GM19395 (cell line): ENCODE results near the gene MYCN.
"Not testable (repeated sequence)": the region's sequence is repeated elsewhere in the genome, so short reads cannot be mapped to it uniquely, and the experiment has no call there.

ENCODE experiments used
- ATAC-seq: cut with Tn5 transposase; IDR thresholded peaks from one replicate; pipeline ENCODE4 v1.9.1; 2021; ENCODE audit warnings: mild to moderate bottlenecking, moderate library complexity; ENCODE audit not compliant: unreplicated experiment

The MYCN gene

DNA sequence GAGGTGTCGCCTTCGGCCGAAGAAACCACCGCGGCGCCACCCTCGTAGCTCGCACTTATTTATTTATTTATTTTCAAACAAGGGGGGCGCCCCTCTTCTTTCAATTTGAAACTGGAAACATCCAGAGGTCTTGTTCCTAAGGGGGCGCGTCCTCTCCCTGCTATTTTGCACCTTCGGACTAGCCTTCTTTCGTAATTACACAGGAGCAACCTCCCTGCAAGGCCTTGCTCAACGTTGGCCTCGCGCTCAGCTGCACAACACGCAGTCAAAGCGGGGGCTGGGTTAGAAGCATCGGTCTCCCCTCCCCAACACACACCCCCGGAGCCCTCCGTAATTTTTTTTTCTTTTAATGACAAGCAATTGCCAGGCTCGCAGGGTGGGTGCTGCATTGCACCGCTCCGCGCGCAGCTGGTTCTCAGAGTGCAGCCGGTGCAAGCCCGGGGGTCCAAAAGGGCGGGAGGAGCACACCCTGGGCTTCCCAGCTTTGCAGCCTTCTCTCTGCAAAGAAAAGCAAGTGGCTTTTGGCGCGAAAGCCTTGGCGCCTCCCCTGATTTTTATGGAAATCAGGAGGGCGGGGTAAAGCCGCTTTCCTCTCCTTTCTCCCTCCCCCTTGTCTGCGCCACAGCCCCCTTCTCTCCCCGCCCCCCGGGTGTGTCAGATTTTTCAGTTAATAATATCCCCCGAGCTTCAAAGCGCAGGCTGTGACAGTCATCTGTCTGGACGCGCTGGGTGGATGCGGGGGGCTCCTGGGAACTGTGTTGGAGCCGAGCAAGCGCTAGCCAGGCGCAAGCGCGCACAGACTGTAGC lies at the start of gene MYCN:
Gene MYCN (plus strand): TSS at position 697 of the 807 bp plus-strand sequence. CDS start 1,515 bp downstream, outside the sequence.
- no peak for ATAC-seq

DNA sequence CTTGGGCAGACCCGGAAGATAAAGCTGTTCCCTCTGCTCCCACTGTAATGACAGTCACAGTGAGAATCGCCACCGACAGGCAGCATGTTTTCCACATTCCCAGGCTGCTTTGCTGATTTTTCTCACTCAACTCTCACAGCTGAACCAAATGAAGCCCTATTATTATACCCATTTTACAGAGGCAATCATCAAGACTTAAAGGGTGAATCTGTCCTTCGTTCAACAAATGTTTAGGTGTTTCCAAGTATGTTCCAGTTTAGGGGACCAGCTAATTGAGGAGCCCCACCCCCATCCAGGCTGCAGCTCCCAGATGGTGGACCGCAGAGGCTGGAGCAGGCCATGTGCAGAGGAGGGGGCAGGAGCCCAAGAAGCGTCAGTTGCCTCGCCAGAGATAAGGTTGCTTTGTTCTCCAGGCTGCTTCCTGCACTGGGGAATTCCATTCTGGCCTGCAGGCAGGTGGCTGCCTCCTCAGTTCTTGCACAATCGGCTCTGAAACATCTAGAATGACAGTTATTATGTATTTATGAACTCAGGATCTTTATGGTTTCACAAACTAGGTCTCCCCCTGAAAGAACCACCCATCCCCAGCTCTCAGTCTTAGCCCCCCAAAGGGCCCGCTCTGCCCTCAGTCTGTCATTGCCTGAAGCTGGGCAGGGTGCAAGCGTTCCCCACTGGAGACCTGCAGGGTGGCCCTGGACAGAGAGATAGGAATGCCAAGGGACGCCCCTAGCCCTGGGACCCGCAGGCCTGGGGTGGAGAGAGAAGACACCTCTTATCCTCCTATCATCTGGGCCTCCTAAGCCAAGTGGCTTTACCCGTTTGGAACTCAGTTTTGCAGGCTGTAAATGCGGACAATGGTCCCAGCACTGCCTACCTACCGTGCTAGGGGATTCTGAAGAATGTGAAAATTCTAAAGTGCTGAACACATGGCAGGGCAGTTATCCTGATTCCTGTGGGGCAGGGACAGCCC lies 49.1 kb upstream of the MYCN start:
- ATAC-seq: no peak

DNA sequence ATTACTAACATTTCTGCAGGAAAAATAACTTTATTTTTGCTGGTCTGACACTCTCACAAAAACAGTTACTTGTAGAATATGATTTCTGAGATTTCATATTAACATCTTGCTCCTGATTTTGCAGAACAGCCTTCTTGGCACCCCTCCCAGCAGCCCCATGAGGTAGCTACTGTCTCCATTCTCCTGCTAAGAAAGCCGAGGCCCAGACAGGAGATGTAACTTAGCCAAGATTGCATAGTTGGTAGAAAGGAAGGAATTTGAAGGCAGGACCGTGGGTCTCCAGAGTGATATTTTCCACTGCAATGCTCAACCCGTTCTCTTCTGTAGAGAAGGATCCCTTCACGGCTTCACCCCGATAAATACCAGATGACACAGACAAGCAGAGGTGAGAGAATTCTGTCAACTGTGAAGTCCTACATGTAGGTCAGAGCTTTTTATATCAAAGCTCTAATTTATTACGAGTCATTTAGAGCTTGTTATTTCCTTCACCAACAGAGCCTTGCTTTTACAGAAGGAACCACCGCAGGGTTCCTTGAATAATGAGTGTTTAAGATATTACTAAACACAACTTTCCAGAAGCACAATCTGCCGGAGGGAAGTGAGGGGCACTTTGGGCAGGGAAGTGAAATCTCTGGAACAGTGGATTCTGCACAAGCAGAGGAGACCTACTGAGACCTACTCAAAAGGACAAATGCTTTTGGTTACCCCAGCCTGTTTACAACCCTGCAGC lies 48.0 kb upstream of the MYCN start:
- ATAC-seq: no peak

DNA sequence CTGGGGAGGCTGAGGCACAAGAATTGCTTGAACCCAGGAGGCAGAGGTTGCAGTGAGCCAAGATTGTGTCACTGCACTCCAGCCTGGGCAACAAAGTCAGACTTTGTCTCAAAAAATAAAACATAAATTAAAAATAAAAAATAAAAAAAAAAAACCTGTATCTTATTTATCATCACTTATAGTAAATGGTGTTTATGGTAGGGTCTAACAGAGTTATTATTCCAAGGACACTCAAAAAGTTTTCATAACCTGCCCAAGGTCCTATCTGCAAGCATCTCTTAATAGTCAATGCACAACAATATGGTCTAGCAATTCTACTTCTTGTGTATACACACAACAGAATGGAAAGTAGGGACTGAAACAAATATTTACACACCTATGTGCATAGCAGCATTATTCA lies 47.3 kb upstream of the MYCN start:
- no peak for ATAC-seq

DNA sequence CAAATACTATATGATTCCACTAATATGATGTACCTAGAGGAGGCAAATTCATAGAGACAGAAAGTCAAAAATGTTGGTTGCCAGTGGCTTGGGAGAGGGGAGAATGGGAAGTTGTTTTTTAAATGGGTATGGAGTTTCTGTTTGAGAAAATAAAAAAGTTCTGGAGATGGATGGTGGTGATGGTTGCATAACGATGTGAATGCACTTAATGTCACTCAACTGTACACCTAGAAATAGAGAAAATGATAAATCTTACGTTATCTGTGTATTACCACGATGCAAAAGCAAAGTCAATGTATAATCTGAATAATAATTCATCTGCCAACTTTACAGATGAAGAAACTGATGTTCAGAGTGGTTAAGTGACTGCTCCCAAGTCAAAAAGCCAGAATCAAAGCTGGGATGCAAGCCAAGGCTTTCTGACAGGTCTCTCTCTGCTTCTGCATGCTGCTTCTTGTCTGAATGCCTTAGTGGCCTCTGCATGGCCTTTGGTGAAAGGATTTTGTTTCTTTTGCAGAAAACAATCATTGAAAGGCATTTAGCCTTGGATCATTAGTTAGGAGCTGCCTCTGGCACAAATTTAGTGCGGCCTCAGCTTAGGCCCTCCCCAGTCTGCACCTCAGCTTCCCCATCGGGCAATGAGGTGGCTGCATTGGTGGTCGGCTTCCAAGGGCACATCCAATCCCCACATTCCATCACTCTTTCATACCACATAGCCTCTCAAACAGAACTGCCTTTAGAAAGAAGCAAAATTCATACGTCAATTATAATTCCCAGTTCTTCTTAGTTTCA lies 46.5 kb upstream of the MYCN start:
- ATAC-seq: no peak

DNA sequence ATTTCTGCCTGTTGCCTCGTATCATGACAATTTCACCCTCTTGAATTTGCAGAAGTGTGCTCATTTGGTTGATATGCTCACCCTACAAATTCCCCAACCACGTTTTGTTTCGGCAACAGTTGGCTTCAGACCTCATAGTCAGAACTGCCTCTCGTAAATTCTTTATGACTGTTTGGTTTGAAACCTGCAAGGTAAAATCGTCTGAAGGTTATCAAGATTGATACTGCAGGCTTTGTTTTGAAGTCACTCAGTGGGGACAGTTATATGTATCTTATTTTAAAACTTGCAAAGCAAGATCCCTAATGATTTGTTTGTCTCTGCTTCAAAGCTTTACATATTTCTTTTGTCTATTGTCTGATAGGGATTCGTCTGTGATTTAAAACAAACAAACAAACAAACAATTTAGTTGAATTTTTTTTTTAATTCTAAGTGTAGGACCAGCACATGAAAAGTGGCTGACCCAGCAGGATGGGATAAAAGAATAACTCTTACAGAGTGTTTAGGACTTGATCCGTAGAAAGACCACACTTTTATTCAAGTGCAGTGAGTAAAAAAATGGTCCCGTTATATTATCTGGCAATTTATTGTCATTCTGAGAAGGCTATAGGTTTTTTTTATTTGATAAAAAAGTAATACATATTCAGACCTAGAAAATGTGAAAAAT lies 45.7 kb upstream of the MYCN start:
- ATAC-seq: no peak

DNA sequence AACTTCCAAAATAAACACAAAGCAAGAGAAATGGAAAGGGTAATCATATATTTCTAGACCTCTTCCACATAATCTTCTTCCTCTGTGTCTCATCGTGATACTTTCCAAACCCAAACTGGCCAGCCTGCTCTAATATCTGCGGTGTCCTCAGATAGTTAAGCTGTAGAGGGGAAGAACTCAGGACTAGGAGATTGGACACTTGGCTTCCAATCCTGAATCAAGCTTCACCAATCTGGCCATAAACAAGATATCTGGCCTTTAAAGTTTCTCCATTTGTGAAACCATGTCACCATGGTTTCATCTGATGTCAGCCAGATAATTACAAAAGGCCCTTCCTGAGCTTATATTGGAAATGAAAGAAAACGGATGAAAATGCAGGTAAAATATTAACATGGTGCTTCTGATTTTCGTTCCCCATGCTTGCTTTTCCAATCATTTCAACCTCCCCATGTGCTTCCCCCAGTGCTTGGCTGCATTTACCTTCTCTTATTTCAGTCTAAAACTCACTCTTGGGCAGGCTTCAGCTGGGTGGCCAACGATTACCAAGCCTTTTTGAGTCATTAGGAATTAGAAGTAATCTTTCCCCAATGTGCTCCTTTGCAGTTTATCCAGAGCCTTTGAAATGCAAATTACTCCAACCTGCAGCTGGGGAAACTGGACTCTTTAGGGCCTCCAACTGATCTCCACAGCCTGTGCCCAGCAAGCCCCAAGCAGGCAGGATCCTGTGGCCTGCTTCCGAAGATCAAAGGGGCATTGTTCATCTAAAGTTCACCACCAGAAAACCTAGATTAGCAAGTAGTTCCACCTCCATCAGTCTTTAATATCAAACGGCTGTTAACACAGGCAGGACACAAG lies 44.5 kb upstream of the MYCN start:
- ATAC-seq: no peak

DNA sequence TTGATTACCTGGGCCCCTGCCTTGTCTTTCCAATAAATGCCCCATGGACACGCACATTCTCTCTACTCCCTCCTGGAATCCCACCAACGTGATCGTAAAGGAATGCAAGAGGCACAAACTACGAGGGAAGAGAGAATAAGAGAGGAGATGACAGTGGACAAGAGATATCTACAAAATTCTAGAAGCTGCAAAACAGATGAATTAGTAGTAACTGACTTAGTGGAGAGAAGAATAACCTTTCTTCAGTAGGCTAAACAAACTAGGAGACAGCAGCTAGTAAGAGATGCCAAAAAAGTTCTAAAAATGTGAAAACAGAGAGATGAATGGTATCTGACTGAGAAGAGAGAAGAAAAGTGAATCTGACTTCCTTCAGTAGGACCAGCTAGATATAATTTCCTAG lies 43.5 kb upstream of the MYCN start:
- ATAC-seq: no peak

DNA sequence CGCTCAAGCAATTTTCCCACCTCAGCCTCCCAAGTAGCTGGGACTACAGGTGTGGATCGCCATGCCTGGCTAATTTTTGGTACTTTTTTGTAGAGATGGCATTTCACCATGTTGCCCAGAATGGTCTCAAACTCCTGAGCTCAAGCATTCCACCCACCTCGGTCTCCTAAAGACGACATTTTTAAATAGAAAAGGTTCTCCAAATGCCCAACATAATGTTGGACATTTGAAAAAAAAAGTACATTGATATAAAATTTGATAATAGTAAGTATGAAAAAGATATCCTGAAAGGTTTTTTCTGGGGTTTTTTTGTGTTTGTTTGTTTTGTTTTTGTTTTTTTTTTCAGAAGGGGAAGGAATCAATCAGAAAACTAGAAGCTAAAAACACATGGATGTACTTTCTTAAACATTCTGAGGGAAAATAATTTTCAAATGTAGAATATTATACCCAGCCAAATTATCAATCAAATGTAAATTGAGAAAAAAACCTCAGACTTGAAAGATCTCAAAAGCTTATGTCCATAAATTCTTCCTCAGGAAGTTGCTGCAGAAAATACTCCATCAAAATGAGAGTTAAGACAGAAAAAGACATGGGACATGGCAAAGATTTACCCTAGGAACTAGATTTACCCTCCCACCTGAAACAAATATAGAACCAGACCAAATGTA lies 42.8 kb upstream of the MYCN start:
- ATAC-seq: no peak

DNA sequence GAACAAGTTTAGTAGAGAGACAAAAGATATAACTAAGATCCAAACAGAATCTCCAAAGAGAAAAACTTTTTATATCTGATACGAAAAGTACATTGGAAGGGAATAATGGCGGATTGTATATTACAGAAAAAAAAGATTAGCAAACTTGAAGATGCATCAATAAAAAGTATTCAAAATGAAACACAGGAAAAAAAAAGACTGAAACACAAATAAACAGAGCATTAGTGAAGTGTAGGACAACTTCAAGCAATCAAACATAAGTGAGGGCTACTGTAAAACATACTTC lies 41.1 kb upstream of the MYCN start:
- no peak for ATAC-seq

DNA sequence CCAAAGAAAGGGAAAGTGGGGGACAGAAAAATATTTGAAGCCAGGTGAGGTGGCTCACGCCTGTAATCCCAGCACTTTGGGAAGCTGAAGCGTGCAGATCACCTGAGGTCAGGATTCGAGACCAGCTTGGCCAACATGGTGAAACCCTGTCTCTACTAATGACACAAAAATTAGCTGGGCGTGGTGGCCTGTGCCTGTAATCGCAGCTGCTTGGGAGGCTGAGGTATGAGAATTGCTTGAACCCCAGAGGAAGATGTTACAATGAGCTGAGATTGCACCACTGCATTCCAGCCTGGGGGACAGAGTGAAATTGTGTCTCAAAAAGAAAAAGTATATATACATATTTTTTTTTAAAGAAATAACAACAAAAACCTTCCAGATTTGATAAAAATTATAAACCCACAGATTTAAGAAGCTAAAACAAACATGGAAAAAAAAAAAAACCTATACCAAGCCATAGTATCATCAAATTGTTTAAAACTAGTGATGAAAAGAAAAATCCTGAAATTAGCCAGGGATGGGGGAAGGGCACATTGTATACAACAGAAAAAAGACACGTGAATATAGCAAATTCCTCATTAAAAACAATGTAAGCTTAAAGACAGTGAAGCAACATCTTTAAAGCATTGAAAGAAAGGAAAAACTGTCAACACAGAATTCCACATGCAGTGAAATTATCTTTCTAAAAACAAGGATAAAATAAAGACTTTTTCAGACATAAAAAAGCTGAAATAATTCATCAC lies 40.4 kb upstream of the MYCN start:
- no peak for ATAC-seq

DNA sequence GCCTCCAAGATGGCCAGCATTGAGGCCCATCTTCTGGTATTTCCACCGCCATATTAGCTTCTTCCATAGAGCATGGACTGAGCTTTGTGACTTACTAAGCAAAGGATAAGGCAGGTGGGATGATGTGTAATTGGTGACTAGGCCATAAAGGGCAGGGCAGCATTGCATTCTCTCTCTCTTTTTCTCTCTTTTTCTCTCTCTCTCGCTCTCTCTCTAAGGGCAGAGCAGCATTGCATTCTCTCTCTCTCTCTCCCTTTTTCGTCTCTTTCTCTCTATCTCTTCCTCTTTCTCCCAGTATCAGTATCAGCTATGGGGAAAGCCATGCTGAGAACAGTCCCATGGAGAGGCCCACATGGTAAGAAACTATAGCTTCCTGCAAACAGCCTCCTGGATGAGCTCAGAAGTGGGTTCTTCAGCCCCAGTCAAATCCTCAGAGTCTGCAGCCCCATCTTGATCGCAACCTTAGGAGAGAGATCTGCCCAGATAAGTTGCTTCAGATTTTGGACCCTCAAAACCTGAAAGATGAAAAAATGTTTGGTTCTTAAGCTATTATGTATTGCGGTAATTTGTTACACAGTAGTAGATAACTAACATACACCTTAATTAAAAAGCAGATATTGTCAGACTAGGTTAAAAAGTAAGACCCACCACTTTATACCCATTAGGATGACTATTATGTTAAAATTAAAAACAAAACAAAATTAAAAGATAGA lies 39.1 kb upstream of the MYCN start:
- ATAC-seq: no peak

DNA sequence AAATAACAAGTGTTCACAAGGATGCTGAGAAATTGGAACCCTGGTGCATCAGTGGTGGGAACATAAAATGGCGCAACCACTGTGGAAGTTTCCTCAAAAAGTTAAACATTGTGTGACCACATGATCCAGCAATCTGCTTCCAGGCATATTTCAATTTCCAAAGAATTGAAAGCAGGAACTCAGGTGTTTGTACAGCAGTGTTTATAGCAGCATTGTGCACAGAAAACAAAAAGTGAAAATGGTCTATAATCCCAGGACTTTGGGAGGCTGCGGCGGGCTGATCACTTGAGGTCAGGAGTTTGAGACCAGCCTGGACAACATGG lies 38.6 kb upstream of the MYCN start:
- no peak for ATAC-seq

DNA sequence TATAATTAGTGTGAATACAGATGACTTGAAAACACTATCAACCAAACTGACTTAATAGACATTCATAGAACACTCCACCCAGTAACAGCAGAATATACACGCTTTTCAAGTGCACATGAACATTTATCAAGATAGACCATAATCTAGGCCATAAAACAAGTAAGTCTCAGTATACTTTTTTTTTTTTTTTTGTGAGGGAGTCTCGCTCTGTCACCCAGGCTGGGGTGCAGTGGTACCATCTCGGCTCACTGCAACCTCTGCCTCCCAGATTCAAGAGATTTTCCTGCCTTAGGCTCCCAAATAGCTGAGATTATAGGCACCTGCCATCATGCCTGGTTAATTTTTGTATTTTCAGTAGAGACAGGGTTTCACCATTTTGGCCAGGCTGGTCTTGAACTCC lies 36.4 kb upstream of the MYCN start:
- not testable (repeated sequence) for ATAC-seq

DNA sequence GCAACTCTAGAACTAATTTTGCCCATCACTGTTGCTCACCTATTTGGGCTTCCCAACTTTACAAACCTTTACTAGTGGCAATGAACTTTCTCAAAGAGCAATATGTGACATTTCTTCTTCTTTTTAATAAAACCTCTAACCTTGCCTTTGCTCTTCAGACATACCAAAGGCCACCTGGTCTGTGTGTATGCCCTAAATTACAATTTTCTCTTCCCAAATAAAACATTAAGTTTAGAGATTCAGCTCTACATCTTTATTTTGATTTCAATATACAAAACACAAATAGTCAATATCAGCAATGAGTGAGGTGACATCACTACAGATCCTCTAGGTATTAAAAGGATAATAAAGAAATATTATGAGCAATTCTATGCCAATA lies 35.1 kb upstream of the MYCN start:
- no peak for ATAC-seq

DNA sequence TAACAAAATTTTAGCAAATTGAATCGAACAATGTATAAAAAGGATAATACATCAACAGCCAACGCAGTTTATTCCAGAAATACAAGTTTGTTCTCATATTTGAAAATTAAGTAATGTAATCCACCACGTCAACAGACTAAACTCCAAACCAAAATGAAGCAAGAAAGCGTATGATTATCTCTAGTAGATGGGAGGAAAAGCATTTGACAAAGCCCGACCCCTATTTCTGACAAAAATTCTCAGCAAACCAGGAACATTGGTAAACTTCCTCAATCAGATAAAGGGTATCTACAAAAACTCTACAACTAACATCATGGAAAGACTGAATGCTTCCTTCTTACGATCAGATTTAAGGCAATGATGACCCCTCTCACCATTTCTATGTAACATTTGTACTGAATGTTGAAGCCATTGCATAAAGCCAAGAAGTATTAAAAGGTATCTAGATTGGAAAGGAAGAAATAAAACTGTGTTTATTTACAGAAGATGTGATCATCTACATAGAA lies 34.3 kb upstream of the MYCN start:
- no peak for ATAC-seq

DNA sequence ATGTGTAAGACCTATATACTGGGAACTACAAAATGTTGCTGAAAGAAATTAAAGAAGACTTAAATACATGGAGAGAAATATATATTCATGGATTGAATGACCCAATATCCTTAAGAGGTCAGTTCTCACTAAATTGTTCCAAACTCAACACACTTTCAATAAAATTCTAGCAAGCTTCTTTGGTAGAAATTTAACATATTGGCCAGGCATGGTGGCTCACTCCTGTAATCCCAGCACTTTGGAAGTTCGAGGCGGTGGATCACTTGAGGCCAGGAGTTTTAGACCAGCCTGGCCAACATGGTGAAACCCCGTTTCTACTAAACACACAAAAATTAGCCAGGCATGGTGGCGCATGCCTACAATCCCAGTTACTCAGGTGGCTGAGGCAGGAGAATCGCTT lies 33.6 kb upstream of the MYCN start:
- ATAC-seq: no peak
